SW480 (cell line): ENCODE data around the gene GABRG3.

Experiments used
- DNase-seq: peaks from one replicate; pipeline ENCODE4 v3.0.0-alpha.2; 2016; ENCODE audit warnings: low spot score

GABRG3 gene

DNA sequence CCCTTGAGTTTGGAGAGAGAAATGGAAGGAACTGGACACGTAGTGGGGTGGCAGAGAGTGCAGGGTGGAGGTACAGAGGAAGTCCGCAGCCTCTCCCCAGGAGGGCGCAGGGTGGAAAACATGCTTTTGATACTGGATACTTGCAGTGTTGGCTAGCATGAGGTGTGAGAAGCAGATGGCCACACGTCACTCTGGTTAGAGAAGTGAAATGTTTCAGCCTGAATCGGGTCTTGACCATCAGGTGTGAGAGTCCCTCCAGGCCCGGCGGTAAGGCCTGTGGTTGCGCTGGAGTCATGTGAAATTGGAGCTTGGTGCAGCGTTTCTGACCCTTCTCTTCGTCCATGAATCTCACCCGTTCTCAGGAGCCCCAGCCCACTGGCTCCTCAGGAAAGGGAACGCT lies 93.1 kb downstream of the GABRG3 start:
- DNase-seq: no peak

DNA sequence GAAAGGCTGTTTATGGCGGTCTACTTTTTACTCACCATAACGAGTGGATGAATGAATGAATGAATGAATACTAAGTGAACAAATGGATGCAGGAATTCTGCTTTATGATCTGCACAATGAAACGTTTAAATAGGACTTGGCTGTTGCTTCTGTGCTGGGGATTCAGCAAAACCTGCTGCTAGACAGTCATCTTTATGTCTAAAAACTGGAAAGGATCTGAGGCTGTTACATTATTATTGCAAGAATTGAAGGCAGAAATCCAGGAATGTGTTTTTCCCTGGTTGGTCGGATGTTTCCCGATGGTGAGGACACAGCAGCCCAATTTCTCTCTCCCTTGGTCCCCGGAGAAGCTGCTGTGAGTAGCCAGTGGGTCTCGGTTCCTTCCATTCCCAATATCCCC lies 94.2 kb downstream of the GABRG3 start:
- no peak for DNase-seq

DNA sequence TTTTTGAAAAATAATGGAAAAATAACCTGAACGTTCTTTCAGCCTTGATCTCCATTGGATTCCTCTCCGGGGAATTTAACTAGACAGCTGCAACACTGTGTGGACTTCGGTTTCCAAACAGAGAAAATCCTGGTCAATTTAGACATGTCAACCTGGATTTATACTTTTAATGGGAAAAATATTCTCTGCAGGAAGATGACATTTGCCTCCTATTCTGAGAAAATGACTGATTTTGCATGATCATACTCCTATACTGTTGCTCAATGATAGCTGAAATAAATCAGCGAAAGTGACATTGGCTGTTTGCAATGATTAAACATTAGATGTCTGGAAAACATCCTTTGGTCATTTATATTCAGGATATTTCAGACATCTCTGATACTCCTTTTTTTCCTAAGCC lies 94.8 kb downstream of the GABRG3 start:
- DNase-seq: no peak

DNA sequence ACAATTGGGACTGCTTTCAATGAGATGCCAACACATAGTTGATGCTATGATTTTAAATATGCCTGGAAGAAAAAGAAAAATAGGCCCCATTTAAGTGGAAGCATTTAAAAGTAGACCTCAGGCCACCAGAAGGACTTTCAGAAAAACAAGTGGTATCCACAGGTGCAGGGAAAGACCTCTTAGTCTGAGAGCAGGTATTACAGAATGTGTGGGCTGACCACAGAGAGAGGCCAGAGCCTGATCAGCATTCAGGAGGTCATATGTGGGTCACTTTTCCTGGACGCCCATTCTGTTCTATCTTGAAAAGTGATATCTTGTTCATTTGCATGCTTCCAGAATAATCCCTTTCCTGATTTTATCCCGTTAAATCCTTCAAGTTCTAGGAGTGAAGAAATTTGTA lies 95.5 kb downstream of the GABRG3 start:
- no peak for DNase-seq

DNA sequence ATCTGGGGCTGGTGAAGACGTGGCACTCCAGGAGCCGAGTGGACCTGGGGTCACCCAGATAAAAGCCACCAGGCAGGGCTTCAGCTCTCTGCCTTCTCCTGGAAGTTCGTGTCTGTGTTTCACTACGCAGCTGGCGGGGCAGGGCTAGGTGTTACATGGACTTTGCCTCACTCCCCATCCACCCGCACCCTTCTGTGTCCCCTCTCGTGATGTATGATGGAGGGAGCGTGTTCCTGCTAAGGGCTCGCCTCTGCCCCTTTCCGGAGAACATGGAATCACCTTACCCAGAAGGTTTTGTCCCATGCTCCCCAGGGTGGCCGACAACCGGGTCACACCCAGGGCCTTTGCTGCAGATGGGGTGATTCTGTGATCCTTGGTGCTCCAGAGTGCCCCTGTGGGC lies 96.2 kb downstream of the GABRG3 start:
- no peak for DNase-seq

DNA sequence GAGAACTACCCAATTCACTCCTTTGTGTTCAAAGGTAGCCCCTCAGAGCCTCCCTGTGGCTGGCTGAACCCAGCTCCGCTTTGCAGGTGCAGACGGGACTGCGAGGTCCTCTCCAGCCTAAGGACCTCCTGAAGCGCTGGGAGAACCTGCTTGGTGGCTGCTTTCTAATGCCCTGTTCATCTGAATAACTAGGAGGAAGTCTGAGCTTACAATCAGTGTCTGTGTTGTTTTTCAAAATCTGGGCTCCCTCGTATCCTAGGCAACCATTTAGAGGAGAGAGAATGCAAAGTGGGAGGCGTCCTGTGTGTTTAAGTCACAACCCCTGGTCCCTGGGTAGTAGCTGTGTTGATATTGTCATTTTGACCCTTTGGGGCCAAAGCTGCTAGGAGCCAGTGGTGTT lies 99.9 kb downstream of the GABRG3 start:
- no peak for DNase-seq

DNA sequence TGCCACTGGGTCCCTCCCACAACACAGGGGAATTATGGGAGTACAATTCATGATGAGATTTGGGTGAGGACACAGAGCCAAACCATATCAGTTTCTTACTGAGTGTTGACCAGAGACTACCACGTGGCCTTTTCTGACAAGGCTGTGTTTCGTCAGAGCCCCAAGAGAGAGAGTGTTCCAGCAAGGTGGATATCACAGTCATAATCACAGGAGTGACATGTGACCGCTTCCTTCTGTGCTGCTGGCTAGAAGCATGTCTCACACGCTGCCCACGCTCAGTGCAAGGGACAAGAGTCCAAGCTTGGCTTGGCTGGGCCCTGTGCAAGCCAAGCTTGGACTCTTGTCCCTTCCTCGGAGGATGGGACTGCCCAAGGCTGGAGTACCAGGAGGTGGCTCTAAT lies 103.2 kb downstream of the GABRG3 start:
- no peak for DNase-seq

DNA sequence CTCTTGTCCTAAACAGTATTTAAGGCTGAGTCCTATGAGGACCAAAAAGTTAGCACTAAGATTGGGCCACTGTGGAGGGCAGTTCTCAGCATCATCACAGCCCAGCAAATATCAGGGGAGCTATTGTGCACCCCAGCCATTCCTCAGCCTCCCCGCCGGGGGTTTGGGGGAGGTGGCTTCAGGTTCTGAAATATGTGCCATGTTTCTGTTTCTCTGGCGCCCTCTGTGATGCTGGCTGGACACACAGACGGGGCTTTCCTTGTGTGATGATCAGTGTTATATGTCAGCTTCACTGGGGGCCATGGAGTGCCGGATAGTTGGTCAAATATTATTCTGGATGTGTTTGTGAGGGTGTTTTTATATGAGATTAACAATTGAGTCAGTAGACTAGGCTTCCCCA lies 106.8 kb downstream of the GABRG3 start:
- DNase-seq: no peak

DNA sequence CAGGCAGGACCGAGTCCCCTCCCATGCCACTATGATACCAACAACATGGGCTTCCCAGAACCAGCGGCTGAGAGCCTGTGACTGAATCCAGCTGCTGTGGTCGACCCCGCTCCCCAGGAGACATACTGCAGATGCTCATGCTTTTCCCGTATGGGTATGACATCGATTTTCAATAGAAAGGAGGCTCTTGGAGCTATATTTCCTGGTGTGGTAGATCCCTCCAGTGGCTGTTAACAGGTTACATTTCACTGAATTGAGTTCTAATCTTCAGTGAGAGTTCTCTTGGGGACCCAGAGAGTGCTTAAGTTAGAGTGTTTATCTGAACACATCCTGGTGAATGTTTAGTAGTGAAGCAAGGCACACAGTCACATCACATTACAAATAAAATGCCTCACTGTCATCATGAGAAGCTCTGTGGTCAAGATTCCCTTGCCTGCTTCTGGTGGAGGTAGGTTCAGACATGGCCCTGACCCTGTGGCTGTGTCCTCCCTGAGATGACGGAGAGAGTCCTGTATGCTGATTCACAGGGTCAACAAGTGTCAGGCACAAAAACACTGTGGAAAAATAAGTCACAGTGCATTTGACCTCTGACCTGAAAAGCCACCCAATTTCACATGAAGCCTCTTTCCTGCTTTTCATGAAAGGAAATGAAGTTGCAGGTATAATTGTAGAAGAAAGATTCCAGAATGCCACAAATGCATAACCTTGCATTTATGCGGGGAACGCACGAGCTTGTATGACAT lies 110.9 kb downstream of the GABRG3 start:
- DNase-seq: no peak

DNA sequence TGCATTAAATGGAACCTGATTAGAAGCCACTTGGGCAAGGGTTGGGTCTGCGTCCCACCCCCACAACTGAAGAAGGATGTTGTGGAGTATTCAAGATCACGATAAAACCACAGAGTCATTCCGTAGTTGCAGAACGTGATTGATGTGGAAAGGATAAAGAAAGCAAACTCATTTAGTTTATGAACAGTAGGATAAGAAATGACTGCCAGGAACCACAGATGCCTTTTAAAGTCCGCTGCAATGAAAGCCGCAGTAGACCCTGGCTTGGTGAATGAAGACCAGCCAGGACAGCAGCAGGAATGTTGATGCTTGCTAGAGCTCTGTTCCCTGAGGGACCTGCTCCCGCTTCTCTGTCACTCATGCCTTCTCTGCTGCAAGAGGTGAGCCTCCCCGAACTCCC lies 111.5 kb downstream of the GABRG3 start:
- DNase-seq: peak; percentile 30

DNA sequence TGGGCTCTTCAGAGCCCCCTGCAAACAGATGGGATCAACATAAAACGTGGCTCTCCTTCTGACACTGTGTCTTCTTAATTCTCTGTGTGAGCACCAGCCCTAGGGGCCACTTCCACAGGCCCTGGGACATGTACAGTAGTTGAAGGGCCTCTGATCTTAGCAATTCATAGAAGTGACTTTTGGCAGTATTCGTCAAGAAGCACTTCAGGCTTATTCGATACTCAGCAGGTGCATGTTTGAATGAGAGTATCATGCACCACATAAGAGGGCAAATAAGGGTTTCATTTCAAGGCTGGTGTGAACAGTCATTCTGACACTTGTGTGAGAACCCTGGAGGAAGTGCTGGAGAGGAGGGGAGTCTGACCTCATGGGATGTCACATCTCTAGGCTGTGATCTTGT lies 113.9 kb downstream of the GABRG3 start:
- no peak for DNase-seq

DNA sequence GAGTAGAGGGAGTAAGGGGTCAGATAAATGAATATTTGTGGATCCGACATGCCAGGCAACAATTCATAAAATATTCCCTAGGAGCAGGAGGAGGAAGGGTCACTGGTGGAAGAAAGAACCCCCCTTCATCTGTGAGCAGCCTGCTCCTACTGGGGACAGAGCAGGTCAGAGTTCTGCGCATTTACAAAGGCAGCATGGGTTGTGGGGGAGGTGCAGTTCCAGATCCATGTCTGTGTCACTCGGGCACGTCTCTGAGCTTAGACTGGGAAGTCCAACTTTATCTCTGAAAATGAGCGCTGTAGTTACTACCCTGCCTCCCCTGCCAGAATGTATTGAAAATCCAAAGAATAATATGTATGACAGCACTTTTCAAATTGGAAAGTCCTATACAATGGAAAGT lies 115.2 kb downstream of the GABRG3 start:
- DNase-seq: no peak

DNA sequence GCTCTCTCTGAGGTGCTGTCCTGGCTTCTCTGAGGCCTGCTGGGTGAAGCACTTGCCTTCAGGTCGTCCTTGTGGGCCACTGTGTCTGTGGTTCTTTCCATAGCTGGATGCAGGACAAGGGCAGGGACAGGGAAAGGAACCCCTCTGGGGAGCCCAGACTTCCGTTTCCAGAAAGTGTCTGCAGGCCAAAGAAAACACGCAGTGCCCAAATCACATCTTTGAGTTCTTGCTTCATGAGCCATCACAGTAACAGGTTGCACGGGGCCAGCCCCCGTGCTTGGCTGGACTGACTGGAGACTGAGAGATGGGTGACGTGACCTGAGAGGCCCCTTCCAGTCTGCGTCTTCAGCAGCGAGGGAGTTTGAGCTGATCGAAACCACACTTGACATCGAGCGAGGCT lies 115.8 kb downstream of the GABRG3 start:
- no peak for DNase-seq

DNA sequence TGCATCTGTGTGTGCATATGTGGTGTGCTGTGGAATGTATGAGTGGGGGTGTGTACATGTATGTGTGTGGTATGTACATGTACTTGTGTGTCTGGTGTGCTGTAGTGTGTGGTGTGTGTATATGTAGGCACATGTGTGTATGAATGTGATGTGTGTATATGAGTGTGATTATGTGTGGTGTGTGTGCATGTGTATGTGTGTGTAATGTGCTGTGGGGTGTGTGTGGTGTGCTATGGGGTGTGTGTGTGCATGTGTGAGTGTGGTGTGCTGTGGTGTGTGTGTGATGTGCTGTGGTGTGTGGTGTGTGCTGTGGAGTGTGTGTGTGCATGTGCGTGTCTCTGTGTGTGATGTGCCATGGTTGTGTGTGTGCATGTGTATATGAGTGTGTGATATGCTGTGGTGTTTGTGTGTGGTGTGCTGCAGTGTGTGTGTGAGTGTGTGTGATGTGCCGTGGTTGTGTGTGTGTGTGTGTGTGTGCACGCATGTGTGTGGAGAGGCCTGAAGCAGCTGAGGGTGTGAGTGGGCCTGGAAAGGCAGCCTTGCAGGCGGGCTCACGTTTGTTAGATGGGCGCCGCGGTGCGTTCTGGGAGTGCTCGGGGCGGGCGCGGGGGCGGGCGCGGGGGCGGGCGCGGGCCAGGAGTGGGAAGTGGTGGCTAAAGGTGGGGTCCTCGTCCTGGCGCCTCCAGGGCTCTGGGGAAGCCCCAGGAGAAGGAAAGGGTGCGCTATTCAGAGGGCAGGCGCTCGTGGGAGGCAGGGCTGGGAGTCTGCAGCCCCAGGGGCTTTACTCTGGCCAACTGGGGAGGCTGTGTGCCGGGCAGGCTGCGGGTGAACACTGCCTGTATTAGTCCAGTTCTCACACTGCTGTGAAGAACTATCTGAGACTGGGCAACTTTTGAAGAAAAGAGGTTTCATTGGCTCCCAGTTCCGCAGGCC lies 116.9 kb downstream of the GABRG3 start:
- DNase-seq: no peak

DNA sequence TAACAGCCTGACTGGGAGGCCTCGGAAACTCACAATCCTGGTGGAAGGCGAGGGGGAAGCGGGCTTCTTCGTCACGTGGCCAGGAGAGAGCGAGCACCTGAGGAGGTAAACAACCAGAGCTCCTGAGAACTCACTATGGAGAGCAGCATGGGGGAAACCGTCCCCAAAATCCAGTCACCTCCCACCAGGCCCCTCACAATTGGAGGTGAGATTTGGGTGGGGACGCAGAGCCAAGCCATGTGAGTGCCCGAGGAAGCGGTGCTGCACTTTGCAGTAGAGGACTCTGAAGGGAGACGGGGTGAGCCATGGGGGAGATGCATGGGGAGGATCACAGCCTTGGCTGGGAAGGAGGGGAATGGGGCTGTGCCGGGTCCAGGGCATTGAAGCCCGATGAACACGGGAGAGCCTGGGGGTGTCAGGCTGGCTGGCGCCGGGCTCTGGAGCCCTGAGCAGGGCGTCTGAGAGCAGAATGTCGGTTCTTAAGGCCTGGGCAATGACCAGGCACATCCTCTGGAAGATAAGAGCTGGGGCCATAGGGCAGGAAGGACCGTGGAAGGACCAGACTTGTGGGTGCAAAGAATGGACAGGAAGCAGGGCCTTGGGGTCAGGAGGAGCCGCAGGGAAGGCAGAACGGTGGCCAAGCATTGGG lies 117.7 kb downstream of the GABRG3 start:
- DNase-seq: no peak

DNA sequence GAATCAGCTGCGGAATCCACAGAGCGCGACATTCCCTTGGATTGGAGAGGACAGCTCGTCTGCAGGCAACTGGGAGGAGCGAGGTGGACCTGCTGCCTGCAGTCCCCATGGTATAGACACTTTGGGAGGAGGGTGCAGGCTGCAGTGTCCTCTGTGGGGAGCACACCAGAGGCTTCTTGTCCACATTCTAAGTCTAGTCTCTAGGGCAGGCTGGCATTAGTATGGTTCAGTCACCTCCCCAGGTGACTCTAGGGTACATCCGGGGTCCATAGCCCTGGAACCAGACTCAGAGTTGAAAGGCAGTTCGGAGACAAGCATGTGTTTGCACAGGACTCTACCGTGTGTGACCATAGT lies 118.2 kb downstream of the GABRG3 start:
- no peak for DNase-seq

DNA sequence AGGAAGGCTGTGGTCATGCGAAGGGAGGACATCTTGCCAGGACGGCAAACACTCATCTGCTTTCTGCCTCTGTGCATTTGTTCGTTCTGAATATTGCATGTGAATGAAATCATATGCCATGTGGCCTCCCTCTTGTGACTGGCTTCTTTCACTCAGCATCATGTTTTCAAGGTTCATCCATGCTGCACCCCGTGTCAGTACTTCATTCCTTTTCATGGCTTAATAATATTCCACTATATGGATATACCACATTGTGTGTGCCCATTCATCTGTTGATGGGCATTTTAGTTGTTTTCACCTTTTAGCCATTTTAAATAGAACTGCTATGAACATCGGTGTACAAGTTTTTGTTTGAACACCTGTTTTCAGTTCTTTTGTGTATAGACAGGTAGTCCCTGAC lies 118.7 kb downstream of the GABRG3 start:
- no peak for DNase-seq

DNA sequence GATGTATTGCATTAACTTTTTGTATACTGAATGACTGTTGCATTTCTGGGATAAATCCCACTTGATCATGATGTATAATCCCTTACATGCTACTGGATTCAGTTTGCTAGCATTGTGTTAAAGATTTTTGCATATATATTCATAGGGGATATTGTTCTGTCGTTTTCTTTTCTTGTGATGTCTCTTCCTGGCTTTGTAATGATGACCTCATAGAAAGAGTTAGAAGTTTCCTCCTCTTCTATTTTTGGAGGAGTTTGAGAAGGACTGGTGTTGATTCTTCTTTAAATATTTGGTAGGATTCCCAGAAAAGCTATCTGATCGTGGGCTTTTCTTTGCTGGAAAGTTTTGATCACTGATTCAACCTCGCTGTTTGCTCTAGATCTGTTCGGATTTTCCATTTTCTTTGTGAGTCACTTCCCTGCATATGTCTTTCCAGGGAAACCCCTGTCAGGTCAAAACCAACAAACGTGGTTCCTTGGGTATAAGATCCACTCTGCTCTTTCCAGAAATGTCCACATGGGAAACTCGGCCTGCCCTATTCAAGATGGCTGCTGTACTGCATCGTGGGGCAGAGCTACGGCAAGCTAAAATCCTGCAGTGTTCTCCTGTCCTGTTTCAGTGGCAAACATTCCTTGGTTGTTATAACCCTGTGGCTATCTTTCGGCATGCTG lies 120.4 kb downstream of the GABRG3 start:
- no peak for DNase-seq

DNA sequence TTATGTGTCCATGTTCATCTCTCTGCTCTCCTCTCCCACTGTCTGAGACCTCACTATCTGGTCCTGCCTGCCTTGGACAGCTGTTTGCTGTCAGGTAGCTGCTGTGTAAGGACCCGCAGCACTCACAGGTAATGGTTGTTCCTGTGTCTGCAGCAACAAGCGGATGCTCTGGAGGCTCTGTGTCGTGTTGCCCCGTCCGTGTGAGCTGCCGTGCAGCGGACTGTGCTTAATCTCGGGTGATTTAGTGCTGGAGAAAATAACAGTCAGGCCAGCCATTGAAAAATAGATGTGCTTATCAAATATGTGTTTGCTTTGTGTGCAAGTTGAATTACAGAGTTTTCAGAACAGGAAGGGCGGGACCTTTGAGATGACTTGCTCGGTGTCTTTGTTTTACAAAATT lies 121.4 kb downstream of the GABRG3 start:
- no peak for DNase-seq

DNA sequence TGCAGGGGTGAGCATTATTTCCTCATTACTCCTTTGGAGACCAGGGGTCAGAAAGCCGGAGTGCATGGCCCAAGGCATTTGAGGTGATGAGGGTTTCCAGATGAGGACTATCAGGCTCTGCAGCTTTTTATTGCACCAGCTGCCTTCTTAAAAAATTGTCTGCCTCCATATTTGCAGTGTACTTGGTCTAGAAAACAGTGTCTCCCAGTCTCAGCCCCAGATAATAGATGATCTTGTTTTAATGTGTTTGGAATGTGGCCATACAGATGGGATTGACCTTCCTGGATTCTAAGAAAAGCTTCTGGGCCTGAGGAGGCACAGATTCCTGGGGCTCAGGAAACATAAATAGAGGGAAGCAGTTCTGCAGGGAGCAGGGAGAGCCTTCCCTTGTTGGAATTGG lies 123.3 kb downstream of the GABRG3 start:
- DNase-seq: no peak

DNA sequence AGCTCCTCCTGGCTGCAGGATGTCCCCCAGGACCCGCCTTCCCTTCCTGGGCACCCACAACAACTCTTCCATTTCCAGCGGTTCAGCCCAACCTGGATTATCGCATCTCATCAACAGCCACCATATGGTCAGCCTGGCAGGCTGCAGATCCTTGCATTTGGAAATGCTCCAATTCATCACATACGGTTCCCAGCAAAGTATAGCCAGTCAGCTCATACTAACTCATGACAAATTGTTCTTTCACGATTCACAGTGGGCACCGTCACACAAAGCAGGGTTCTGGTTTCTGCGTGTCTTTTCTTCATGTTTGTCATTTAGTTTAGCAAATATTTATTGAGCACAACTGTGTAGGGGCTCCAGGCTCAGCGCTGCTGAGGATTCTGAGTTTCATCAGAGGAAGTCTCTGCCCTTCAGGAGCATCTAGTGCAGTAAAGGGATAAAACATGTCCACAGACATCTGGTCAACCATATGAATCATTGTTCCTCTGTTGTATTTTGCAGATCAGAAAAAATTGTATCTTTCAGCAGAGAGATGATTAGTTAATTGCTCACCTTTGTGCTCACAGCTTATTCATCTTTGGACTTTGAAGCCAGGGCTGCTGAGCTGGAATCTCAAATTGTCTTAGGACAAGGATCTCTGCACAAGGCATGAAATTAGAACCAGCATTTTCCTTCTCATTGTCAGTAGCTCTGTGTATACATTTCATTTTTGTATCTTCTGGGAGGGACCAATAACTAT lies 125.1 kb downstream of the GABRG3 start:
- DNase-seq: no peak

DNA sequence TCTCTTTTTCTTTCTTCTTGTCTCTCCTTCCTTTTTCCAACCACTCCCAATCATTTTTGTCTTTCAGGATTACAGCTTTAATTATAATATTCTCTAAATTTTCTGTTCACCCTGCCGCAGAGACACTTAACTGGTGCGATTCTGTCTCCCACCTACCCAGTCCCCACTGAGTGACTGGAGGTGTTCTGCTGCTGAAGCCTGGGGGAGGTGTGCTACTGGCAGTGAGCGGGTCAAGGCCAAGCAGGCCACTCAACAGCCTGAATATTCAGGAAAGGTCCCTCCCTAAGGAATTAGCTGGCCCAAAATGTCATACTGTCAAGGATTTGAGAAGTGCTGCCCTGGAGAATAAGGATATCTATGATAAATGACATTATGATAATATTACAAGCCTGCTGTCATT lies 126.5 kb downstream of the GABRG3 start:
- DNase-seq: no peak
